Activated CD4-positive, alpha-beta T cell treated with anti-CD3 and anti-CD28 coated beads for 36 hours (primary cell): ENCODE results near the gene NCAN. TPM values are rescaled to one million over a fixed set of nuclear protein-coding genes. Genes with fewer than 3 reads are reported as not detected.
A peak's percentile ranks its signal among the peaks of the same experiment; 100 is the strongest.
"Not testable (repeated sequence)": the region's sequence is repeated elsewhere in the genome, so short reads cannot be mapped to it uniquely, and the experiment has no call there.

Experiments
- ATAC-seq: fragments of 200-7000 bp; cut with Tn5 transposase; one replicate; pipeline ENCODE4 v1.10.0; 2021; ENCODE audit warnings: mild to moderate bottlenecking, moderate library complexity
- CTCF ChIA-PET: fragments of 350-600 bp; sonication (Branson Sonifier 250); formaldehyde crosslinking; loops from one replicate; lab custom pipeline; 2021; ENCODE audit warnings: antibody characterized with exemption; lab: Charles Lee
- POLR2A ChIA-PET: fragments of 350-600 bp; sonication (Branson Sonifier 250); formaldehyde crosslinking; loops from one replicate; lab custom pipeline; 2021; ENCODE audit warnings: antibody characterized with exemption, inconsistent platforms; lab: Charles Lee
- DNase-seq: peaks from one replicate; pipeline ENCODE4 v3.0.0-alpha.2; 2020
- H3K27ac Mint-ChIP-seq: one replicate; pipeline ENCODE4 v1.8.0; 2021; ENCODE audit warnings: mixed read lengths
- H3K27me3 Mint-ChIP-seq: one replicate; pipeline ENCODE4 v1.8.0; 2021; ENCODE audit warnings: mixed read lengths
- H3K36me3 Mint-ChIP-seq: one replicate; pipeline ENCODE4 v1.8.0; 2021; ENCODE audit warnings: low read depth, mixed read lengths
- H3K4me1 Mint-ChIP-seq: one replicate; pipeline ENCODE4 v1.8.0; 2021; ENCODE audit warnings: mixed read lengths
- H3K4me3 Mint-ChIP-seq: one replicate; pipeline ENCODE4 v1.8.0; 2021; ENCODE audit warnings: mild to moderate bottlenecking, moderate library complexity, mixed read lengths
- H3K9me3 Mint-ChIP-seq: one replicate; pipeline ENCODE4 v1.8.0; 2021; ENCODE audit warnings: low read depth, mixed read lengths
- intact Hi-C, 2 experiments: fragments of 100-400 bp; cut with DNase I in 1 of 2; cut with micrococcal nuclease in 1 of 2; formaldehyde crosslinking; loops; one replicate each; pipeline versions ENCODE4 v1.14.2 to v1.15.1; 2022 to 2024; cut with DNase I, micrococcal nuclease
- total RNA-seq, 2 experiments: library from RNA; stranded (reverse); gene quantifications; one replicate each; pipeline ENCODE4 v1.2.3, GENCODE V29; 2021

Gene NCAN
- total RNA-seq = not detected

DNA sequence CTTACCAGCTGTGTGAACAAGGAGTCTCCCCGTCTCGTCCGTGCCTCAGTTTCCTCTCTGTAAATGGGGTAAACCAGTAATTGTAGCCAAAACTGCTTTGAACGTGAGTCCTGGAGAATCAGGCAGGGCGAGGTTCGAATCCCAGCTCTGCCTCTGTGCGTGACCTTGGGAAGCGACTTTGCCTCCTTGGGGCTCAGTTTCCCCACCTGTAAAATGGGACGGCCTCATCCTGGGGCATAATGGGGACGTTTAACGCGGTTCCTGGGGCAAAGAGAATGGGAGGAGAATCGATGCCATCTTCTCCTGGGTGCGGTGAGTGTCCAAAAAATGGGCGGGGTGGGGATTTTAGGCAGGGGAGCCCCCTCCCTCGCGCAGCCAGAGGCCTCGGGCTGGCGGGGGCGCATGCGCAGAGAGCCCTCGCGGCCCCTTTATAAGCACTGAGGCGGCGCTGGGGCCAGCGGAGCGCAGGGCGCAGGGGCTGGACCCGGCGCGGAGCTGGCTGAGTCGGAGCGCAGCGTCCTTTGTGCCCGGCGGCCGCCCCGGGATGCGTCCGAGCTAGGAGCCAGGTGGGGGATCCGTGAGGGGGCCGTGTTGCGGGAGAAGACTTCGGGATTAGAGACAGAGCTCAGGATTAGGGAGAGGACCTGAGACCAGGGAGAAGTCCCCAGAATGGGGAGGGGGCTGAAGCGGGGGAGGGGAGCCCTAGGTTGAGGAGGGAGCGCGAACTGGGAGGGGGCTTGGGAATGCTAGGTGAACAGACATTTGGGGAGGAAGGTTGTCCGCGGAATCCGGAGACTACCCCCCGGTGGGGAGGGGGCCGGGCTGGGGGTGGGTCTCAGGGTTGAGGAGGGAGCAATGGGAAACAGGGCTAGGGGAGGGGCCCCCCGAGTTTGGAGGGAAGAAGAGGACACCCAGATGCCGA, at the start of gene NCAN:
Gene NCAN, plus strand, starts transcription at position 460 of the 922 bp plus-strand sequence. CDS start 4,996 bp downstream, outside the sequence.
- intact Hi-C loops = no loop called here
- CTCF ChIA-PET = no interaction called here

GRCh38 chr19:19162495-19162894, 49.3 kb upstream of the NCAN start:
- no peak for ATAC-seq
- no peaks in the 10 kb centered on the region for H3K36me3 Mint-ChIP-seq
- H3K27ac Mint-ChIP-seq = no peak overlapping the region
- H3K27me3 Mint-ChIP-seq = no peaks in the 10 kb centered on the region
- H3K9me3 Mint-ChIP-seq = no peaks in the 10 kb centered on the region
- DNase-seq = no peak
- CTCF ChIA-PET = interaction anchor here (0.6 kb wide), 1 partner anchor 603 kb away, joined by 3 read pairs; no protein-coding TSS in a partner anchor
- POLR2A ChIA-PET = no interaction called here
- intact Hi-C loops = no loop called here
- H3K4me3 Mint-ChIP-seq = no peak overlapping the region
- H3K4me1 Mint-ChIP-seq = no peaks in the 10 kb centered on the region

More for the DNA sequence above, at the start of gene NCAN:
- Mint-ChIP-seq H3K27me3 (peaks cover 40% of the 10 kb centered on the region), H3K27ac (no peak within 1 kb of the TSS), H3K9me3 (peaks cover 4% of the 10 kb centered on the region), H3K4me3 (no peak within 1 kb of the TSS), H3K4me1 (peaks cover 14% of the 10 kb centered on the region), H3K36me3 (no peaks in the 10 kb centered on the region)
- POLR2A ChIA-PET = interaction anchor here (0.6 to 0.7 kb wide), 2 partner anchors 11 to 57 kb away, joined by 3 read pairs; no protein-coding TSS in a partner anchor
- DNase-seq (no peak), ATAC-seq (no peak)

- no peak for ATAC-seq
- intact Hi-C loops = no loop called here
- peaks cover 8% of the 10 kb centered on the region for H3K4me1 Mint-ChIP-seq
- CTCF ChIA-PET = no interaction called here
- no peak for DNase-seq
- no peaks in the 10 kb centered on the region for H3K36me3 Mint-ChIP-seq
- H3K27ac Mint-ChIP-seq = no peak overlapping the region
- no peak overlapping the region for H3K4me3 Mint-ChIP-seq
- POLR2A ChIA-PET = no interaction called here
- no peaks in the 10 kb centered on the region for H3K9me3 Mint-ChIP-seq
- no peaks in the 10 kb centered on the region for H3K27me3 Mint-ChIP-seq
Measured at GRCh38 chr19:19165396-19165795, 46.4 kb upstream of the NCAN start.

DNA sequence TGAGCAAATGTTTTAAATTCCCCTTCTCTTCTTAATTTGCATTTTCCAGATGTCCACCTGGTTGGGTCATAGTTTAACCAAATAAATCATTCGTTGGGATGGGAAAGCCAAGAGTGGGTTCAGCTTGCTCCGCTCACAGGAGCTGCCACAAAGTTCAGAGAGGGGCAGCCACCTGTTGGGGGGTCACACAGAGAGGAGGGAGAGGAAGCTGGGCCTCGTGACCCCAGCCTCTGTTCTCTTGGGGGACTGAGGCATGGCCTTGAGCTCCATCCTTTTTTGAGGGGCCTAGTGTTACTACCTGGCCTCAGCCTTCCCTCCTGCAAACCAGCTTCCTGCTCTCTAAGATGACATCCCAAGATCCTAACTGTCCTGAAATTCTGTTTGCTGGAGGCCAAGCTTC, 44.1 kb upstream of the NCAN start:
- no peaks in the 10 kb centered on the region for H3K36me3 Mint-ChIP-seq
- ChIA-PET CTCF (interaction anchor here (0.6 kb wide), 1 partner anchor 32 kb away, joined by 3 read pairs; no protein-coding TSS in a partner anchor), POLR2A (no interaction called here)
- intact Hi-C loops = no loop called here
- ATAC-seq (no peak), DNase-seq (no peak)
- H3K27ac Mint-ChIP-seq = no peak overlapping the region
- no peaks in the 10 kb centered on the region for H3K9me3 Mint-ChIP-seq
- H3K4me3 Mint-ChIP-seq = no peak overlapping the region
- no peaks in the 10 kb centered on the region for H3K27me3 Mint-ChIP-seq
- H3K4me1 Mint-ChIP-seq = peaks cover 13% of the 10 kb centered on the region

- no peak for ATAC-seq
- H3K36me3 Mint-ChIP-seq = no peaks in the 10 kb centered on the region
- intact Hi-C loops = no loop called here
- H3K9me3 Mint-ChIP-seq = no peaks in the 10 kb centered on the region
- H3K27me3 Mint-ChIP-seq = no peaks in the 10 kb centered on the region
- ChIA-PET CTCF (interaction anchor here (0.7 to 1.5 kb wide), 5 partner anchors 13 to 56 kb away, joined by 3 to 4 read pairs (median 3); no protein-coding TSS in a partner anchor), POLR2A (no interaction called here)
- no peak overlapping the region for H3K4me3 Mint-ChIP-seq
- H3K4me1 Mint-ChIP-seq = peaks cover 13% of the 10 kb centered on the region
- no peak for DNase-seq
- H3K27ac Mint-ChIP-seq = no peak overlapping the region
Measured at GRCh38 chr19:19169236-19170052, 42.3 kb upstream of the NCAN start.

GRCh38 chr19:19170053-19170872, 41.5 kb upstream of the NCAN start, which contains the start of gene MEF2B:
TSS of gene MEF2B (minus strand) at chr19:19170263. CDS start at chr19:19150735, 19,528 bp downstream.
- H3K27me3 Mint-ChIP-seq = no peaks in the 10 kb centered on the region

GRCh38 chr19:19170873-19171672, 40.7 kb upstream of the NCAN start:
- peaks cover 2% of the 10 kb centered on the region for H3K36me3 Mint-ChIP-seq
- H3K4me3 Mint-ChIP-seq = no peak overlapping the region
- H3K27ac Mint-ChIP-seq = no peak overlapping the region
- POLR2A ChIA-PET = no interaction called here
- ATAC-seq = no peak
- intact Hi-C loops = no loop called here
- CTCF ChIA-PET = interaction anchor here (1.4 kb wide), 1 partner anchor 25 kb away, joined by 3 read pairs; no protein-coding TSS in a partner anchor
- peaks cover 13% of the 10 kb centered on the region for H3K4me1 Mint-ChIP-seq
- DNase-seq = no peak
- no peaks in the 10 kb centered on the region for H3K27me3 Mint-ChIP-seq
- H3K9me3 Mint-ChIP-seq = no peaks in the 10 kb centered on the region

More at GRCh38 chr19:19170053-19170872, 41.5 kb upstream of the NCAN start, which contains the start of gene MEF2B:
- CTCF ChIA-PET = interaction anchor here (0.7 to 1.4 kb wide), 4 partner anchors 14 to 55 kb away, joined by 3 to 4 read pairs (median 3); no protein-coding TSS in a partner anchor
- POLR2A ChIA-PET = no interaction called here
- Mint-ChIP-seq H3K4me3 (no peak within 1 kb of the TSS), H3K4me1 (peaks cover 13% of the 10 kb centered on the region), H3K27ac (no peak within 1 kb of the TSS), H3K9me3 (no peaks in the 10 kb centered on the region), H3K36me3 (no peaks in the 10 kb centered on the region)
- intact Hi-C loops = no loop called here
- DNase-seq = peak; percentile 90
- ATAC-seq = peak; percentile 93

GRCh38 chr19:19171821-19172532, 39.8 kb upstream of the NCAN start:
- H3K27me3 Mint-ChIP-seq = no peaks in the 10 kb centered on the region
- H3K27ac Mint-ChIP-seq = no peak overlapping the region
- ATAC-seq (no peak), DNase-seq (no peak)
- H3K9me3 Mint-ChIP-seq = no peaks in the 10 kb centered on the region
- peaks cover 13% of the 10 kb centered on the region for H3K4me1 Mint-ChIP-seq
- H3K36me3 Mint-ChIP-seq = peaks cover 7% of the 10 kb centered on the region
- no peak overlapping the region for H3K4me3 Mint-ChIP-seq
- intact Hi-C loops = no loop called here
- POLR2A ChIA-PET = no interaction called here
- CTCF ChIA-PET = interaction anchor here (1.4 kb wide), 1 partner anchor 26 kb away, joined by 3 read pairs; no protein-coding TSS in a partner anchor

- CTCF ChIA-PET = interaction anchor here (0.5 to 1.8 kb wide), 3 partner anchors 17 to 73 kb away, joined by 3 to 9 read pairs (median 3); no protein-coding TSS in a partner anchor
- H3K4me3 Mint-ChIP-seq, H3K36me3 Mint-ChIP-seq, H3K9me3 Mint-ChIP-seq, POLR2A ChIA-PET, H3K27ac Mint-ChIP-seq, DNase-seq, ATAC-seq, H3K27me3 Mint-ChIP-seq, intact Hi-C loops: not testable (repeated sequence)
- H3K4me1 Mint-ChIP-seq = peaks cover 13% of the 10 kb centered on the region
Measured at GRCh38 chr19:19173243-19173642, 38.5 kb upstream of the NCAN start.
